GM19324 (cell line): ENCODE measurements around the gene CYSRT1.

Source experiments
- ATAC-seq: cut with Tn5 transposase; IDR thresholded peaks from one replicate; pipeline ENCODE4 v1.9.1; 2021; ENCODE audit warnings: mild to moderate bottlenecking, moderate library complexity; ENCODE audit not compliant: unreplicated experiment, low FRiP score

CYSRT1 gene

GRCh38 chr9:137265496-137266161 lies 40.7 kb downstream of the CYSRT1 start:
- ATAC-seq = no peak

GRCh38 chr9:137266162-137266527 lies 41.2 kb downstream of the CYSRT1 start:
- no peak for ATAC-seq

GRCh38 chr9:137266585-137267453 lies 41.8 kb downstream of the CYSRT1 start:
- no peak for ATAC-seq

GRCh38 chr9:137267933-137268355 lies 43.0 kb downstream of the CYSRT1 start:
- ATAC-seq = no peak

- no peak for ATAC-seq
These were observed 43.7 kb downstream of the CYSRT1 start for GRCh38 chr9:137268538-137269201.

GRCh38 chr9:137269231-137269772 lies 44.3 kb downstream of the CYSRT1 start:
- ATAC-seq = peak; percentile 54

GRCh38 chr9:137270929-137271695 lies 46.1 kb downstream of the CYSRT1 start:
- ATAC-seq = no peak

GRCh38 chr9:137271696-137272076 lies 46.7 kb downstream of the CYSRT1 start:
- ATAC-seq = no peak

- ATAC-seq = no peak
These were observed 47.5 kb downstream of the CYSRT1 start for GRCh38 chr9:137272241-137273094.

GRCh38 chr9:137273095-137273490 lies 48.1 kb downstream of the CYSRT1 start:
- ATAC-seq = no peak

- ATAC-seq = no peak
These were observed 48.8 kb downstream of the CYSRT1 start for GRCh38 chr9:137273611-137274320.

- ATAC-seq = no peak
These were observed 50.2 kb downstream of the CYSRT1 start for GRCh38 chr9:137275203-137275587.
